Memory B cell (primary cell): ENCODE measurements around the gene SLFN12.
"Not testable (repeated sequence)": the region's sequence is repeated elsewhere in the genome, so short reads cannot be mapped to it uniquely, and the experiment has no call there.

Source experiments
- ATAC-seq: fragments of 150-1000 bp; cut with Tn5 transposase; 2 replicates; pipeline ENCODE4 v1.10.0; 2021; ENCODE audit warnings: low read depth, mild to moderate bottlenecking, moderate library complexity
- DNase-seq, 2 donors: peaks; one replicate each; pipeline ENCODE4 v3.0.0; 2022; ENCODE audit warnings: low spot score in 2 of 2
- H3K27ac Mint-ChIP-seq: one replicate; pipeline ENCODE4 v1.8.0; 2022; ENCODE audit warnings: mild to moderate bottlenecking, moderate library complexity, mixed read lengths
- H3K27me3 Mint-ChIP-seq: one replicate; pipeline ENCODE4 v1.8.0; 2022; ENCODE audit warnings: mixed read lengths
- H3K36me3 Mint-ChIP-seq: one replicate; pipeline ENCODE4 v1.8.0; 2022; ENCODE audit warnings: mild to moderate bottlenecking, mixed read lengths
- H3K4me1 Mint-ChIP-seq: one replicate; pipeline ENCODE4 v1.8.0; 2022; ENCODE audit warnings: mixed read lengths
- H3K4me3 Mint-ChIP-seq: one replicate; pipeline ENCODE4 v1.8.0; 2022; ENCODE audit warnings: mild to moderate bottlenecking, moderate library complexity, mixed read lengths
- H3K9me3 Mint-ChIP-seq: one replicate; pipeline ENCODE4 v1.8.0; 2022; ENCODE audit warnings: mixed read lengths

The SLFN12 gene

GRCh38 chr17:35433075-35433894, 985 bp upstream of the SLFN12 start:
- Mint-ChIP-seq H3K36me3 (no peaks in the 10 kb centered on the region), H3K4me3 (peak overlapping the region; percentile 94), H3K9me3 (no peaks in the 10 kb centered on the region), H3K27me3 (no peaks in the 10 kb centered on the region), H3K4me1 (peaks cover 16% of the 10 kb centered on the region), H3K27ac (no peak overlapping the region)
- DNase-seq (no peak), ATAC-seq (no peak)

GRCh38 chr17:35429702-35430101, 2.6 kb downstream of the SLFN12 start:
- DNase-seq (no peak), ATAC-seq (no peak)
- Mint-ChIP-seq H3K36me3 (no peaks in the 10 kb centered on the region), H3K4me3 (no peak overlapping the region), H3K27me3 (no peaks in the 10 kb centered on the region), H3K9me3 (no peaks in the 10 kb centered on the region), H3K27ac (no peak overlapping the region), H3K4me1 (peaks cover 16% of the 10 kb centered on the region)

- no peak overlapping the region for H3K27ac Mint-ChIP-seq
- H3K27me3 Mint-ChIP-seq = no peaks in the 10 kb centered on the region
- H3K9me3 Mint-ChIP-seq = no peaks in the 10 kb centered on the region
- no peak overlapping the region for H3K4me3 Mint-ChIP-seq
- ATAC-seq (no peak), DNase-seq (no peak)
- H3K36me3 Mint-ChIP-seq = no peaks in the 10 kb centered on the region
- H3K4me1 Mint-ChIP-seq = peaks cover 10% of the 10 kb centered on the region
These were observed 4.1 kb downstream of the SLFN12 start for GRCh38 chr17:35428229-35428628.

GRCh38 chr17:35423761-35424160, 8.5 kb downstream of the SLFN12 start:
- H3K9me3 Mint-ChIP-seq = no peaks in the 10 kb centered on the region
- no peaks in the 10 kb centered on the region for H3K27me3 Mint-ChIP-seq
- no peak for DNase-seq
- H3K36me3 Mint-ChIP-seq = peaks cover 4% of the 10 kb centered on the region
- no peak overlapping the region for H3K27ac Mint-ChIP-seq
- no peak for ATAC-seq
- H3K4me1 Mint-ChIP-seq = no peaks in the 10 kb centered on the region
- H3K4me3 Mint-ChIP-seq = no peak overlapping the region

- not testable (repeated sequence) for H3K9me3 Mint-ChIP-seq, ATAC-seq, H3K4me1 Mint-ChIP-seq, H3K27me3 Mint-ChIP-seq, DNase-seq, H3K4me3 Mint-ChIP-seq, H3K36me3 Mint-ChIP-seq, H3K27ac Mint-ChIP-seq
These were observed 11.2 kb downstream of the SLFN12 start for GRCh38 chr17:35421069-35421468.

DNA sequence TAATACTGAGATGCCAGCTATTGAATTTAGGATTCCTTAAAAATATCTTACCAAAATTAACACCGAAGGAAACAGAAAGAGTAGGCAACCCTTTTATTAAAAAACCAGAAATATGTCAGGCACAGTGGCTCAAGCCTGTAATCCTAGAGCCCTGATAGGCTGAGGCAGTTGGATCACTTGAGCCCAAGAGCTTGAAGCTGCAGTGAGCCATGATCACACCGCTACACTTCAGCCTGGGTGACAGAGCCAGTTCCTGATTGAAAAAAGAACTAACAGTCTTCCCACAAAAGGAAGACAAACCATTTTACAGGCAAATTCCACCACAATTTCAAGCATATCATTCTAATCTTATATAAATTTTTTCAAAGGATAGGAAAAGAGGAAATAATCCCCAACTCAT, 15.6 kb downstream of the SLFN12 start:
- DNase-seq (no peak), ATAC-seq (no peak)
- H3K36me3 Mint-ChIP-seq = peaks cover 15% of the 10 kb centered on the region
- H3K4me3 Mint-ChIP-seq = no peak overlapping the region
- no peaks in the 10 kb centered on the region for H3K4me1 Mint-ChIP-seq
- H3K27ac Mint-ChIP-seq = no peak overlapping the region
- H3K9me3 Mint-ChIP-seq = peaks cover 2% of the 10 kb centered on the region
- H3K27me3 Mint-ChIP-seq = no peaks in the 10 kb centered on the region

- not testable (repeated sequence) for ATAC-seq, H3K9me3 Mint-ChIP-seq
- H3K36me3 Mint-ChIP-seq = peaks cover 21% of the 10 kb centered on the region
These were observed 17.6 kb downstream of the SLFN12 start for GRCh38 chr17:35414707-35415106.

DNA sequence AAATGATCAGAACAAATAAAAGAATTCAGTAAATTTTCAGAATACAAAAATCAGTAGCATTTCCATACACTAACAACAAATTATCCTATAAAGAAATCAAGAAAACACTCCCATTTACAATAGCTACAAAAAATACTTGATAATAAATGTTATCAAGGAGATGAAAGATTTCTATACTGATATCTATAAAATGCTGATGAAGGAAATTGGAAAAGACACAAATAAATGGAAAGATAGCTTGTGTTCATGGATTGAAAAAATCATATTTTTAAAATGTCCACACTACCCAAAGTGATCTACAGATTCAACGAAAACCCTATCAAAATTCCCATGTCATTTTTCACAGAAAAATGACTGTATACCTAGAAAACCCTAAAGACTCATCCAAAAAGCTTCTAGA, 18.1 kb downstream of the SLFN12 start:
- no peaks in the 10 kb centered on the region for H3K4me1 Mint-ChIP-seq
- H3K4me3 Mint-ChIP-seq = no peak overlapping the region
- no peaks in the 10 kb centered on the region for H3K27me3 Mint-ChIP-seq
- peaks cover 2% of the 10 kb centered on the region for H3K9me3 Mint-ChIP-seq
- no peak overlapping the region for H3K27ac Mint-ChIP-seq
- peaks cover 21% of the 10 kb centered on the region for H3K36me3 Mint-ChIP-seq
- ATAC-seq (no peak), DNase-seq (no peak)

More at GRCh38 chr17:35414707-35415106, 17.6 kb downstream of the SLFN12 start:
- H3K27me3 Mint-ChIP-seq, H3K4me3 Mint-ChIP-seq, H3K4me1 Mint-ChIP-seq, H3K27ac Mint-ChIP-seq, DNase-seq: not testable (repeated sequence)

DNA sequence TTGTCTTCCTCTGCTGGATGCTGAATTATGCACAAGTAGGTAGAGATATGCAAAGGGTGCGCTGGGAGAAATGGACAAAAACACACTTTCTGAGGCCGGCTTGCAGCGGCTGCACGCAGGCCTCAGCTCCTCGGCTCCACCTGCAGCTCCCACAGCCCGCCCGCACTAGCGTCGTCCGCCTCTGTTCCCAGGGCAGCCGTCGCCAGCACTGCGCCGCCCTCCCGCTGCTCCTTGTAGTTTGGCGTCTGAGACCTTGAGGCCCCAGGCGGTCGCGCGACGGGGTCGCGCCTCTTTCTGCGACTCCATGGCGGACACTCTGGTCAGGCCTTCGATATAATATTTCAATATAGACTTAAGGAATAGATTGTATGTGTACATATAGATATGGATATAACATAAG, 24.8 kb downstream of the SLFN12 start:
- no peaks in the 10 kb centered on the region for H3K9me3 Mint-ChIP-seq
- peaks cover 10% of the 10 kb centered on the region for H3K36me3 Mint-ChIP-seq
- H3K4me1 Mint-ChIP-seq = no peaks in the 10 kb centered on the region
- no peak overlapping the region for H3K27ac Mint-ChIP-seq
- no peaks in the 10 kb centered on the region for H3K27me3 Mint-ChIP-seq
- H3K4me3 Mint-ChIP-seq = no peak overlapping the region
- DNase-seq = no peak
- ATAC-seq = no peak

GRCh38 chr17:35406568-35406967, 25.7 kb downstream of the SLFN12 start:
- H3K27me3 Mint-ChIP-seq = no peaks in the 10 kb centered on the region

GRCh38 chr17:35404360-35404759, 27.9 kb downstream of the SLFN12 start:
- H3K36me3 Mint-ChIP-seq = peaks cover 4% of the 10 kb centered on the region
- H3K27me3 Mint-ChIP-seq = no peaks in the 10 kb centered on the region
- ATAC-seq = no peak
- no peaks in the 10 kb centered on the region for H3K9me3 Mint-ChIP-seq
- no peak for DNase-seq
- no peak overlapping the region for H3K4me3 Mint-ChIP-seq
- H3K4me1 Mint-ChIP-seq = no peaks in the 10 kb centered on the region
- no peak overlapping the region for H3K27ac Mint-ChIP-seq

More at GRCh38 chr17:35406568-35406967, 25.7 kb downstream of the SLFN12 start:
- no peaks in the 10 kb centered on the region for H3K4me1 Mint-ChIP-seq
- H3K4me3 Mint-ChIP-seq = no peak overlapping the region
- ATAC-seq (no peak), DNase-seq (no peak)
- no peak overlapping the region for H3K27ac Mint-ChIP-seq
- no peaks in the 10 kb centered on the region for H3K9me3 Mint-ChIP-seq
- H3K36me3 Mint-ChIP-seq = peaks cover 10% of the 10 kb centered on the region

DNA sequence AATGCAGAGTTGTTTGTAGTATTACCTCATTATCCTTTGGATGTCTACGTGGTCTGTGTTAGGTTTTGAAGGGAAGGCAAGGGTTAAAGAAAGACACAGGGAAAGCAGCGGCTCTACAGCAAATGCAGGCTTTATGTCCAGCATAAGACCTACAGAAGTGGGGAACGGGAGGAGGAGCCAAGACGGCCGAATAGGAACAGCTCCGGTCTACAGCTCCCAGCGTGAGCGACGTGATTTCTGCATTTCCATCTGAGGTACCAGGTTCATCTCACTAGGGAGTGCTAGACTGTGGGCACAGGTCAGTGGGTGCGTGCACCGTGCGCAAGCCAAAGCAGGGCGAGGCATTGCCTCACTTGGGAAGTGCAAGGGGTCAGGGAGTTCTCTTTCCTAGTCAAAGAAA, 38.5 kb downstream of the SLFN12 start:
- H3K4me3 Mint-ChIP-seq, DNase-seq, H3K36me3 Mint-ChIP-seq, H3K4me1 Mint-ChIP-seq, H3K27ac Mint-ChIP-seq, H3K27me3 Mint-ChIP-seq, H3K9me3 Mint-ChIP-seq, ATAC-seq: not testable (repeated sequence)

GRCh38 chr17:35390663-35391062, 41.6 kb downstream of the SLFN12 start:
- Mint-ChIP-seq H3K4me3 (no peak overlapping the region), H3K27me3 (peaks cover 3% of the 10 kb centered on the region), H3K27ac (no peak overlapping the region), H3K9me3 (no peaks in the 10 kb centered on the region), H3K4me1 (peaks cover 9% of the 10 kb centered on the region), H3K36me3 (no peaks in the 10 kb centered on the region)
- DNase-seq (no peak), ATAC-seq (no peak)

- peaks cover 9% of the 10 kb centered on the region for H3K4me1 Mint-ChIP-seq
- no peaks in the 10 kb centered on the region for H3K9me3 Mint-ChIP-seq
- no peaks in the 10 kb centered on the region for H3K36me3 Mint-ChIP-seq
These were observed 42.1 kb downstream of the SLFN12 start for GRCh38 chr17:35390156-35390555.

GRCh38 chr17:35387496-35387895, 44.8 kb downstream of the SLFN12 start:
- no peak for ATAC-seq
- Mint-ChIP-seq H3K27ac (no peak overlapping the region), H3K9me3 (no peaks in the 10 kb centered on the region), H3K36me3 (no peaks in the 10 kb centered on the region), H3K4me1 (peaks cover 11% of the 10 kb centered on the region), H3K27me3 (peaks cover 2% of the 10 kb centered on the region), H3K4me3 (no peak overlapping the region)
- DNase-seq = no peak

More at GRCh38 chr17:35390156-35390555, 42.1 kb downstream of the SLFN12 start:
- ATAC-seq (no peak), DNase-seq (no peak)
- H3K27me3 Mint-ChIP-seq = peaks cover 3% of the 10 kb centered on the region
- H3K4me3 Mint-ChIP-seq = no peak overlapping the region
- H3K27ac Mint-ChIP-seq = no peak overlapping the region
